HG03064 (cell line): ENCODE data around the gene GRID2.

ENCODE experiments used
- ATAC-seq: cut with Tn5 transposase; IDR thresholded peaks from one replicate; pipeline ENCODE4 v1.9.1; 2021; ENCODE audit warnings: low read depth; ENCODE audit not compliant: unreplicated experiment

The GRID2 gene

GRCh38 chr4:93710101-93710846 is 1406.5 kb downstream of the GRID2 start:
- no peak for ATAC-seq

- no peak for ATAC-seq
Measured at GRCh38 chr4:93710847-93711430, 1407.2 kb downstream of the GRID2 start.

- no peak for ATAC-seq
Measured at GRCh38 chr4:93718233-93718632, 1414.5 kb downstream of the GRID2 start.

- no peak for ATAC-seq
Measured at GRCh38 chr4:93719552-93719951, 1415.8 kb downstream of the GRID2 start.

- ATAC-seq = no peak
Measured at GRCh38 chr4:93722446-93722845, 1418.7 kb downstream of the GRID2 start.

DNA sequence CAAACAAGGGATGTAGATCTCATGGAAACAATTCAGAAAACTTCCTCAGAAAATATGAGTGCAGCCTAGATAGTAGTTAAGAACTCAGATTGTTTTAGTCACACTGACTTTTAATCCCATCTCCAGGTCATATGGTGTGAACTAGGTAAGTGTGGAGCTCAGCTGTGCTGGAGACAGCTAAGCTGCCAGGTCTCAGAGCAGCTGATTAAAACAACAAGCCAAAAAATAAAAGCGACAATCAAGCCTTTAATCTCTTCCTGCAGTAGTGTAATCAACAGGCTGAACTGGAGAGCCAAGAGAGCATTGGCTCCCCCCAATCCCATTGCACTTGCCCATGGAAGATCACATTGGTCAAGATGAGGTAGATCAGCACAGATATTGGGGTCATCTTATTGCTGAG is 1426.5 kb downstream of the GRID2 start:
- no peak for ATAC-seq

GRCh38 chr4:93730760-93731159 is 1427.0 kb downstream of the GRID2 start:
- ATAC-seq = no peak

GRCh38 chr4:93731456-93731855 is 1427.7 kb downstream of the GRID2 start:
- no peak for ATAC-seq

DNA sequence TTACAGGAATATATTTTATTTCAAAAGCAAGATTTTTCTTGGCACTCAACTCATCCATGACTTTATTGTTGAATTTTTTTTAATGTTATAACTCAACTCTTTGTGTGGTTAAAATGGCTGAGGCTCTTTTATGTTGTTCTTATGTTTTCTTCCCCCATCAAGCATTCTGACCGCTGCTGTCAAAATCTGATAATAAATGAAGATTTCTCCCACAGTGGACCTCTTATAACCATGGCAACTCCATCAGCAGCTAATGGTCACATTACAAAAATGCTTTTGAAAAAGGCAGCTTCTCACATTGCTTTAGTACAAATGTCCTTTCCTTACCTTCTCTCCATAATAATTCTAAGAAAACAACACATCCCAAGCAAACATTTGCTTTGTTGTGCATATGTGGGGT is 1428.7 kb downstream of the GRID2 start:
- ATAC-seq = no peak

- no peak for ATAC-seq
Measured at GRCh38 chr4:93740890-93741289, 1437.1 kb downstream of the GRID2 start.

DNA sequence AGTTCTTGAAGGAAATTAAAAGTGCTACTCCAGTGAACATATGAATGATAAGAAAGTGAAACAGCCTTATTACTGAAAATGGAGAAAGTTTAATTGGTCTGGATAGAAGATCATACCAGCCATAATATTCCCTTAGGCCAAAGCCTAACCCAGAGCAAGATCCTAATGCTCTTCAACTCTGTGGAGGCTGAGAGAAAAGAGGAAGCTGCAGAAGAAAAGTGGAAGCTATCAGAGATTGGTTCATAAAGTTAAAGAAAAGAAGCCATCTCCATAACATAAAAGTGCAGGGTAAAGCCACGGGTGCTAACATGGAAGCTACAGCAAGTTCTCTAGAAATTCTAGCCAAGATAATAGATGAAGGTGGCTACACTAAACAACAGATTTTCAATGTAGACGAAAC is 1439.3 kb downstream of the GRID2 start:
- ATAC-seq = no peak

DNA sequence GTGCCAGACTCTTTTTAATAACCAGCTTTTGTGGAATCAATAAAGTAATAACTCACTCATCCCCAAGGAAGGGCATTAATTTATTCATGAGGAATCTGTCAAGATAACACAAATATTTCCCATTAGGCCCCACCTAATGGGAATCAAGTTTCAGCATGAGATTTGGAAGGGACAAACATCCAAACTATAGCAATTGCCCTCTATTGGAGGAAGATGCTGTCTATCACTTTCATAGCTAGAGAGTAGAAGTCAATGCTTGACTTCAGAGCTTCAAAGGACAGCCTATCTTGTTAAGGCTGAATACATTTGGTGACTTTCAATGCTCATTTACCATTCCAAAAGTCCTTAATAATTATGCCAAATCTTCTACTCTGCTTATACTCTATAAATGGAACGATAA is 1439.9 kb downstream of the GRID2 start:
- ATAC-seq = no peak

- ATAC-seq = no peak
Measured at GRCh38 chr4:93744961-93745360, 1441.2 kb downstream of the GRID2 start.

DNA sequence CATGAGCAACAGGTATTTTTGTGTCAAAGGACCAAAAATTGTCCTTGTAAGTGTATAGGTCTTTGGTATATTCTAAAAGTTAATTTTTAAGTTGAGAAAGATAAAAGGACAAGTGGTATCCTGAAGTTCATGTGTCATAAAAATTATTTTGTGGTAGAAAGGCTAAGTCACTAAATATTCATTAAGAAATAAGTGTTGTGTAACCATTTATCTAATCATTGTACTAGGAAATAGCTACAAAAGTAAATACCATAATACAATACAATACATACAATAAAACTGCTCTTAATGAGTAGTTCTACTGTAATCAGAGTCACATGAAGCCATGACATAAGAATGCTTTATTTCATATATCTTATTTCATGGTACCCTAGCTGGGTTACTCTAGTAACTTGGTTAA is 1442.3 kb downstream of the GRID2 start:
- no peak for ATAC-seq

GRCh38 chr4:93747220-93747619 is 1443.5 kb downstream of the GRID2 start:
- ATAC-seq = no peak

DNA sequence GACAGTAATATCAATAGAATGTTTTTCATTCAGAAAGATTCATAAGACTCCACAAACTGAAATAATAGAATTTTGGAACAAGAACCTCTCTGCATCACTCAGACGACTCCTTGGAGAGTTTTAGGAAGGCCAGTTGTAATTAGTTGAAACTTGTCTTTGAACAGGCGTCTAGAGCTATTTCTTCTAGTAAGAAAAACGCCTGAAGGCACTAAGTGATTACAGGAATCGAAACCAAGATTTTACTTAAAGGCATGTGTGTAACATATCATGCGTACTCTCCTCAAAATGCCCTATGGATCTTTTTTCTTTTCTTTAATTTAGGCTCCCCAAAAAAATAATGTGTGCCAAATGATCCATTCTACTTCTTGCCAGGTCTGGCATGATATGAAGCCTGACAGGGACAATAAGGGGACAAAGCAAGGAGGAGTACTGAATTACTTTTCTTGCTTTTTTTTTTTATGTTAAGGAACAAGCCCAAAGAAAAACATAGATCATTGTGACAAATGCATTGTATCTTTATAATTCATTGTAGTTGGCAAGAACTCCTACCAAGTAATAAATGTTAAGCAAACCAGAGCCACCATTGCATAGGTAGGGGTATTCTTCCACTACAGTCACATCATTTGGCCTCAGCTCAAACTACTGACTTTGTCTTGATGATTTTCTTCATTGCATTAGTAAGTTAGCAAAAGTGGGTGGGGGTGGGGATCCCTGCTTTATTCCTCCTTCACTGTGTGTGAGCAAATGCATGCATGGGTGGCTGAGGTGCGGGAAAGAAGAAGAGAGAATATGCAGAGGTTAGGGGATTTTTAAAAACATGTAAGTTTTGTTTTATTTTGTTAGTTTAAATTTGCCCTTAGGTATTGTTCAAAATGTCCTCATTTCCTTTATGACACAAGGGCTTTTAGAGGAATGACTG is 1444.9 kb downstream of the GRID2 start:
- peak; percentile 14 for ATAC-seq

DNA sequence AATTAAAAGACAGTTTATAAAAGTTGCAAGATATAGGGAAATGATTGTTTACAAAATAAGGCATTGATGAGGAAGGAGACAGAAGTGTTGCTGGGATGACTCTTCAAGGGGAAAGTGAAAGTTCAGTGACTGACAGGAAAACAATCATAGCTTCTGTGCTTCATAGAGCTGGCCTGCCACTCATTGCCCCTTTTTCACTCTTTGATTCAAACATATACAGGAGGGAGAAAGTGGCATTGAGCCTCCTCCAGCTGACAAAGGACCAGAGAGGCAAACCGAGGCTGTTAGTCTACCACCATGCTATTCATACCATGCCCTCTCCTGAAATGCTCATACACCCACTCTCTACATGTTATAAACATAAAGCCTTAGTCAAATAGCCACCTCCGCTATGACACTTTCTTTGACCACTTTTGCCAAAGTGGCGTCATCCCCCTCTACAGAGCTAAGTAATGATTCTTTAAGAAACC is 1445.6 kb downstream of the GRID2 start:
- peak; percentile 67 for ATAC-seq

DNA sequence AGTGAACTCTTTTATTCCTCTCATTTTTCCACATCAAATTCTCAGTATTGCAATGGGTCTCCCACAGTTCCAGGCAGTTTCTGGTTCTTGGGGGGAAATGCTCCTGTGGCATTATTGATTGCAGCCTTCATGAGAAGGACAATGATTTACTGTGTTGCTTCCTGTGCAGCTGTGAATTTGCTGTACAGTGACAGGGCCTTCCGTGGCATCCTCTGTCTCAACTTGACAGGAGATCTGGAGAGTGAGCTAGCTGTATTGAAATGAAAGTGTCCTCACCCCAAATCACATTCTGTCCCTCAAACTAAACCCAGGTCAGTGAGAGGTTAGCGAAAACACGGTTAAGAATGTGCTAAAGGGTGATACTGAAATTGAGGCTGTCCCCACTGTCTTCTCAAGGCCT is 1447.6 kb downstream of the GRID2 start:
- peak; percentile 40 for ATAC-seq

DNA sequence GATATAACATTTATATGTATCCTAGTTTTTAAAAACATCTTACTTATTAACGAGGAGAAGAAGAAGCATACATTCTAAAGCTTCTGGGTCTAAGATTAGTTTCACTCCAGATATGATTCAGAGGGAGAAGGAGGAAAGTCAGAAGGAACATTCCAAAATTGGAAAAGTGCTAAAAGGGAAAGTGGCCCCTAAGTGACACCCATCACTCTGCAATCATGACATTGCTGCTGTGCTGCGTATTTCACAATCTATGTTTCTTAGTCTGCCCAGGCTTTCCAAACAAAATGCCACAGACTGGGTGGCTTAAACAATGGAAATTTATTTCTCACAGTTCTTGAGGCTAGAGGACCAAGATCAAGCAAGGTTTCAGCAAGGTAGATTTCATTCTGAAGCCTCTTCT is 1452.3 kb downstream of the GRID2 start:
- no peak for ATAC-seq

GRCh38 chr4:93759506-93759905 is 1455.7 kb downstream of the GRID2 start:
- ATAC-seq = no peak

DNA sequence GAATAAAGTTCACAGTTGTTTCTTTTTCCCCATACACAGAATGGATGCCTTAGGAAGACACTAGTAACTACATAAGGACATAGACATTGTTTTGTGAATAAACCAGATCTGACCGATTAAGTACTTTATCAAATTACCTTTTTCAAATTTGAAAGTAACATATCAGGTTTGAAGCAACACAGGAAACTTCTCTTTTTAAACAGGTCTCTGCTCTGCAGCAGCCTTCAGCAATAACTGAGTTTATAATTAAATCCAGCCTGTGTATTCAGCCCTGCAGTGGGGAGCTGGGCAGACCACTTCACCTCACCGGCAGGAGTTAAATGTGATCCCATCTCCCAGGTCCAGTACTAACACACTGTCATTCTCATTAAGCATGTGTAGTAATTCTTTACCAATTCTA is 1456.5 kb downstream of the GRID2 start:
- no peak for ATAC-seq
